ENCODE data around the gene OPTC. TPM values are rescaled to one million over a fixed set of nuclear protein-coding genes. Genes with fewer than 3 reads are reported as not detected.

OPTC gene
- total and polyA plus RNA-seq, 2 of the 8 experiments (the other 6 are each of a cell fraction or from before 2014, with no cell fraction given): 1.1 to 4.0 TPM

DNA sequence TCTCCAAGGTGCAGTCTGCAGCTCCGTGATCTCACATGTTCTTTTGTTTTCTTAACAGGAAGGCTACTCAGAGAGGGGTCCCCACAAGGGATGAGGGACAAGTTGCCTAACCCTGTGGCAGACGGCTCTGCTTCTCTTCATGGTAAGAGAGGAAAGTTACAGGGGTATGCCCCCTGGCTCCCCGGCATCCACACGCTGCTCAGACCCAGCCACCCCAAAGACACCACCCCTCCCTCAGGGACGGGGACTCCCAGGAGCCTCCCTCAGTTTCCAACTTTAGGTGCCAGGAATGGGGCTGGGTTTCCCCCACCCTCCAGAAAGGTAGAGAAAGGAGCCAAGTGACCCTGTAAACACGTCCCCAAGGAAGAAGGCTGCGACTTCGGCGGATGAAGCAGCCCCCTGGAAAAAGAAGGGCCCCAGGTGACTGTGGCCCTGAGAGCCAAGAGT lies 19.7 kb downstream of the OPTC start:
- H3K56ac ChIP-seq (replicated peaks; ENCODE audit: insufficient read length, low read depth, low read length): no peak overlapping the region
- H2AK5ac ChIP-seq (ENCODE audit: low read depth, low read length): no peak overlapping the region
- peak overlapping the region; percentile 69; the same call in 1 of the 2 replicates for H2AFZ ChIP-seq (ENCODE audit: low read length)
- H4K8ac ChIP-seq (ENCODE audit: extremely low read depth, insufficient read depth, low read length): no peak overlapping the region; the same call in 1 of the 2 replicates
- H2BK20ac ChIP-seq (ENCODE audit: low read length): peak overlapping the region; percentile 91
- ChIA-PET POLR2A (ENCODE audit: partially characterized antibody) (interaction anchor here (1.0 to 1.4 kb wide), 4 partner anchors 9 to 115 kb away, joined by 3 to 4 read pairs (median 3); no protein-coding TSS in a partner anchor), CTCF (ENCODE audit: partially characterized antibody) (interaction anchor here (0.9 to 13.3 kb wide), 9 partner anchors 7 to 189 kb away, joined by 3 to 108 read pairs (median 4); no protein-coding TSS in a partner anchor)
- H3K4me2 ChIP-seq (ENCODE audit: insufficient read depth in 1 of 2, low read depth in 2 of 2, low read length in 2 of 2): peak overlapping the region; percentile 54 to 72
- peak overlapping the region; percentile 24 for H2BK120ac ChIP-seq (replicated peaks; ENCODE audit: low read depth, low read length)
- no peaks in the 10 kb centered on the region for H3K23me2 ChIP-seq (ENCODE audit: low read depth, low read length)
- H3K14ac ChIP-seq (ENCODE audit: insufficient read length): no peak overlapping the region
- H3K4me3 ChIP-seq (ENCODE audit: extremely low read depth in 1 of 4, insufficient read depth in 2 of 4, low read depth in 3 of 4, low read length in 4 of 4): peak overlapping the region in 3 of 4 experiments; percentile 19 to 50 (median 23); a peak in 4 of 8 replicates
- no peaks in the 10 kb centered on the region for H3K9me3 ChIP-seq (ENCODE audit: insufficient read depth in 2 of 2, low read depth in 1 of 2, low read length in 1 of 2)
- no peak overlapping the region for H3K23ac ChIP-seq (ENCODE audit: insufficient read length)
- no peaks in the 10 kb centered on the region for H3K79me2 ChIP-seq (ENCODE audit: control insufficient read depth in 1 of 2, insufficient read depth in 2 of 2, low read length in 2 of 2)
- H3K27ac ChIP-seq (ENCODE audit: low read depth, low read length): no peak overlapping the region
- 49% methylated on average over 6 of the region's 9 CpGs; no CpG with 5 or more reads in 1 of the 2 experiments for WGBS, 2 experiments (ENCODE audit: extremely low coverage in 1 of 2, insufficient coverage in 1 of 2, insufficient read length in 1 of 2, insufficient replicate concordance in 2 of 2, low coverage in 1 of 2, low lambda C conversion rate in 2 of 2, missing lambda C conversion rate in 1 of 2)
- no peaks in the 10 kb centered on the region for H4K20me1 ChIP-seq (replicated peaks in 1 of 2; ENCODE audit: control insufficient read depth in 1 of 2, insufficient read depth in 2 of 2, low read length in 2 of 2)
- H3K36me3 ChIP-seq (ENCODE audit: control insufficient read depth in 2 of 4, insufficient read depth in 4 of 4, low read length in 3 of 4): no peaks in the 10 kb centered on the region
- H3K79me1 ChIP-seq (ENCODE audit: low read depth, low read length): no peaks in the 10 kb centered on the region
- H3K4ac ChIP-seq (replicated peaks; ENCODE audit: insufficient read length, low read depth, low read length): peak overlapping the region; percentile 36
- FAIRE-seq: no peak
- peak in 1 of 2 experiments; percentile 62 for DNase-seq (ENCODE audit: low read depth in 1 of 2, low spot score in 2 of 2)
- H3K4me1 ChIP-seq (replicated peaks in 1 of 4; ENCODE audit: control insufficient read depth in 3 of 4, insufficient read depth in 4 of 4, low read length in 3 of 4): peaks cover 8 to 44% (median 28%) of the 10 kb centered on the region in 4 experiments
- peak overlapping the region; percentile 24; the same call in 1 of the 2 replicates for H2BK5ac ChIP-seq (ENCODE audit: low read depth, low read length)
- H4K5ac ChIP-seq (ENCODE audit: insufficient read length, low read depth, low read length): no peak overlapping the region
- peak overlapping the region; percentile 84; the same call in 1 of the 2 replicates for H3K18ac ChIP-seq (ENCODE audit: extremely low read depth, low read length)
- H2BK15ac ChIP-seq (ENCODE audit: low read length): peak overlapping the region; percentile 2; the same call in 1 of the 2 replicates
- H4K91ac ChIP-seq (replicated peaks; ENCODE audit: insufficient read length, low read length): peak overlapping the region; percentile 41
- peak overlapping the region; percentile 13 for H2BK12ac ChIP-seq (ENCODE audit: low read depth, low read length)
- H3K27me3 ChIP-seq (replicated peaks in 1 of 4; ENCODE audit: control insufficient read depth in 3 of 4, extremely low read depth in 1 of 4, insufficient read depth in 3 of 4, low read length in 3 of 4): peaks cover 4 to 48% (median 34%) of the 10 kb centered on the region in 4 experiments
- H3K9ac ChIP-seq (replicated peaks in 1 of 4; ENCODE audit: extremely low read depth in 1 of 4, low read depth in 3 of 4, low read length in 3 of 4): no peak overlapping the region; a peak in 1 of 7 replicates
- TF ChIP-seq, protein P1, sequence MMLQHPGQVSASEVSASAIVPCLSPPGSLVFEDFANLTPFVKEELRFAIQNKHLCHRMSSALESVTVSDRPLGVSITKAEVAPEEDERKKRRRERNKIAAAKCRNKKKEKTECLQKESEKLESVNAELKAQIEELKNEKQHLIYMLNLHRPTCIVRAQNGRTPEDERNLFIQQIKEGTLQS (IDR thresholded peaks at IDR 0.05; ENCODE audit: insufficient read depth, low read depth, low read length): no peak
- TF ChIP-seq HDAC2 (IDR thresholded peaks at IDR 0.05; ENCODE audit: borderline replicate concordance in 1 of 2, low read depth in 2 of 2, low read length in 2 of 2) (0 out of 4 replicates have a peak, but pooled peaks of 1 of the 2 experiments have one; percentile 8), EZH2 (IDR thresholded peaks at IDR 0.05; ENCODE audit: low read depth, low read length, severe bottlenecking) (peak; percentile 28), SAP30 (IDR thresholded peaks at IDR 0.05; ENCODE audit: insufficient read depth, insufficient replicate concordance, low read length) (no peak), JUN (IDR thresholded peaks at IDR 0.05; ENCODE audit: low read depth, low read length) (no peak), NRF1 (IDR thresholded peaks at IDR 0.05; ENCODE audit: low read depth, low read length) (no peak)
- TF ChIP-seq, protein P2, sequence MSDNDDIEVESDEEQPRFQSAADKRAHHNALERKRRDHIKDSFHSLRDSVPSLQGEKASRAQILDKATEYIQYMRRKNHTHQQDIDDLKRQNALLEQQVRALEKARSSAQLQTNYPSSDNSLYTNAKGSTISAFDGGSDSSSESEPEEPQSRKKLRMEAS (IDR thresholded peaks at IDR 0.05): no peak
